Breast epithelium (tissue), 3 donors: Measurements from ENCODE around the gene PDLIM4.

Source experiments
- POLR2A ChIP-seq: fragments of 450-650 bp; IDR thresholded peaks from one replicate; pipeline ENCODE4 v1.6.1; 2016; ENCODE audit warnings: antibody characterized with exemption, mild to moderate bottlenecking, moderate library complexity
- POLR2AphosphoS5 ChIP-seq, 3 donors: sonication (generic); formaldehyde crosslinking; IDR thresholded peaks; one replicate each; pipeline ENCODE4 v1.6.1; 2017; ENCODE audit warnings: antibody characterized with exemption in 3 of 3
- TF ChIP-seq, protein P1 (sequence below), 3 donors: fragments of 450-650 bp; IDR thresholded peaks; one replicate each; pipeline ENCODE4 v1.5.1; 2016 to 2017; ENCODE audit warnings: antibody characterized with exemption in 3 of 3, mild to moderate bottlenecking in 3 of 3, moderate library complexity in 3 of 3

DNA sequence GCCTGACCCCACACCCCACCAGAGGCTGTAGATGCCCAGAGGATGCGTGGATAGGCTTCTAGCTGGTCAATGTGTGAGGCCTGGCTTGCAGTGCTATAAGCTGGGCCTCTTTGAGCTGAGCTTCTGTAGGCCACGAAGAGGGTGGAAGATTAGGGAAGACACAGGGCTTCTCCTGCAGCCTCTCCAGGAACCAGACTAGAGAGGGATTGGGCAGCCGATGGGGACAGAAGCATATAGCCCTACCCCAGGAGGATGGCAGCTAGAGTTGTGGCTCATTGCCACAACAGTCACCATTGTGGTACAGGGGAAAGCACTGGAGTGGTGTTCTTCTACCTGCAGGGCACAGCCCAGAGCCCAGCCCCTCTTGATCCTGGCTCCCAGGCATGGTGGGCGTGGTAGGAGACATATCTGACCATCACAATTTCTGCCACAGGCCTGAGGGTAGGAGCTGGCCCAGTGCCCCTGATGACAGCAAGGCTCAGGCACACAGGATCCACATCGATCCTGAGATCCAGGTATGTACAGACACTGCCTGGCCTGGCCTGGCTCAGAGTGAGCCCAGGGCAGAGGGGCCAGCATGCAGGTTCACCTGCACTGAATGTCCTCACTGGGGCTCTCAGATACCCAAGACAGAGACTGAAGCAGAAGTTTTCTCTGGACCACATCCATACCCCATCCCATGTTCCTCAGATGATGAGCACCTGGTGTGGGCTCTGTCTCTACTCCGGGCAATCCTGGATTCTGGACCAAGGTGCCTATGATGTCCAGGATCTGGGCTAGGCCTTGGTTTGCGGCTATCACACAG lies 8.7 kb downstream of the PDLIM4 start:
- TF ChIP-seq, protein P1, sequence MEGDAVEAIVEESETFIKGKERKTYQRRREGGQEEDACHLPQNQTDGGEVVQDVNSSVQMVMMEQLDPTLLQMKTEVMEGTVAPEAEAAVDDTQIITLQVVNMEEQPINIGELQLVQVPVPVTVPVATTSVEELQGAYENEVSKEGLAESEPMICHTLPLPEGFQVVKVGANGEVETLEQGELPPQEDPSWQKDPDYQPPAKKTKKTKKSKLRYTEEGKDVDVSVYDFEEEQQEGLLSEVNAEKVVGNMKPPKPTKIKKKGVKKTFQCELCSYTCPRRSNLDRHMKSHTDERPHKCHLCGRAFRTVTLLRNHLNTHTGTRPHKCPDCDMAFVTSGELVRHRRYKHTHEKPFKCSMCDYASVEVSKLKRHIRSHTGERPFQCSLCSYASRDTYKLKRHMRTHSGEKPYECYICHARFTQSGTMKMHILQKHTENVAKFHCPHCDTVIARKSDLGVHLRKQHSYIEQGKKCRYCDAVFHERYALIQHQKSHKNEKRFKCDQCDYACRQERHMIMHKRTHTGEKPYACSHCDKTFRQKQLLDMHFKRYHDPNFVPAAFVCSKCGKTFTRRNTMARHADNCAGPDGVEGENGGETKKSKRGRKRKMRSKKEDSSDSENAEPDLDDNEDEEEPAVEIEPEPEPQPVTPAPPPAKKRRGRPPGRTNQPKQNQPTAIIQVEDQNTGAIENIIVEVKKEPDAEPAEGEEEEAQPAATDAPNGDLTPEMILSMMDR (IDR thresholded peaks at IDR 0.05) = no peak
- peak in 1 of 3 donors; percentile 15 for TF ChIP-seq POLR2AphosphoS5 (IDR thresholded peaks at IDR 0.05)
- no peak for TF ChIP-seq POLR2A
